K562 (cell line): Measurements from ENCODE around the gene CACNA1I. TPM values are rescaled to one million over a fixed set of nuclear protein-coding genes. Genes with fewer than 3 reads are reported as not detected.

Experiments
- ELF2 ChIP-seq: fragments of 250-450 bp; sonication (Bioruptor Pico); IDR thresholded peaks from 2 replicates; pipeline ENCODE4 v1.5.0; 2021; ENCODE audit warnings: mild to moderate bottlenecking
- HNRNPH1 ChIP-seq: fragments of 200-400 bp; formaldehyde crosslinking; optimal IDR thresholded peaks from 2 replicates; pipeline ENCODE3; 2017; ENCODE audit warnings: low read depth, mild to moderate bottlenecking, low read length, moderate library complexity
- HNRNPLL ChIP-seq: fragments of 200-400 bp; formaldehyde crosslinking; IDR thresholded peaks from 2 replicates; pipeline ENCODE4 v1.6.1; 2017; ENCODE audit warnings: low read length, low read depth, mild to moderate bottlenecking; ENCODE audit not compliant: poor library complexity, severe bottlenecking
- MAZ ChIP-seq, 2 experiments: fragments of 450-650 bp in 1 of 2; sonication (generic) in 1 of 2; formaldehyde crosslinking; IDR thresholded peaks in 1 of 2; conservative IDR thresholded peaks in 1 of 2; 2 replicates each; pipeline versions ENCODE4 v1.4.0 to v1.5.0; 2020; ENCODE audit warnings: mild to moderate bottlenecking in 1 of 2, missing genetic modification reagents in 1 of 2
- MEF2A ChIP-seq: IDR thresholded peaks from 2 replicates; pipeline ENCODE4 v1.6.1; 2011; ENCODE audit warnings: low read depth, mild to moderate bottlenecking, low read length, moderate library complexity; ENCODE audit not compliant: control insufficient read depth
- PHF20 ChIP-seq: fragments of 450-650 bp; IDR thresholded peaks from 2 replicates; pipeline ENCODE4 v1.6.1; 2018; ENCODE audit not compliant: partially characterized antibody
- RBM14 ChIP-seq: fragments of 200-400 bp; formaldehyde crosslinking; IDR thresholded peaks from 2 replicates; pipeline ENCODE4 v1.6.1; 2018; ENCODE audit warnings: low read depth, mild to moderate bottlenecking, low read length, moderate library complexity, borderline replicate concordance; ENCODE audit not compliant: insufficient read depth
- SOX6 ChIP-seq: fragments of 450-650 bp; IDR thresholded peaks from 2 replicates; pipeline ENCODE4 v1.6.1; 2014; ENCODE audit warnings: mild to moderate bottlenecking
- TARDBP ChIP-seq: fragments of 450-650 bp; IDR thresholded peaks from 2 replicates; pipeline ENCODE4 v1.6.1; 2016
- ZBTB8A ChIP-seq: fragments of 450-650 bp; IDR thresholded peaks from 2 replicates; pipeline ENCODE4 v1.6.1; 2018; ENCODE audit warnings: mild to moderate bottlenecking, moderate library complexity; ENCODE audit not compliant: partially characterized antibody
- ZKSCAN1 ChIP-seq: fragments of 150-350 bp; IDR thresholded peaks from 2 replicates; pipeline ENCODE4 v1.6.1; 2016; ENCODE audit warnings: low read depth, low read length
- polyA plus RNA-seq, 8 experiments: library from polyadenylated mRNA; depleted of rRNA in 4 of 8; stranded (reverse) in 5 of 8; unstranded in 3 of 8; fragments of >200 nt; fragmentation: Nextera tagmentation in 2 of 8; fragmentation: Illumina TruSeq in 1 of 8; extraction: Ambion mirVana in 2 of 8; extraction: Trizol in 1 of 8; gene quantifications; 2 replicates each; pipeline versions ENCODE4 v1.2.1 to v1.2.3, GENCODE V29; 2011 to 2014; ENCODE audit warnings: inconsistent platforms in 1 of 8, missing spikeins in 1 of 8
- total RNA-seq, 7 experiments: library from RNA; depleted of rRNA in 6 of 7; stranded (reverse); fragments of >200 nt in 6 of 7; fragmentation: Illumina TruSeq in 2 of 7; extraction: Trizol in 2 of 7; gene quantifications; 2 replicates each; pipeline versions ENCODE4 v1.2.1 to v1.2.3, GENCODE V29; 2011 to 2021; ENCODE audit warnings: low replicate concordance in 1 of 7
- TF ChIP-seq, protein P1 (sequence below), 2 experiments: fragments of 450-650 bp; conservative IDR thresholded peaks; 2 replicates each; pipeline ENCODE4 v1.6.1; 2017; ENCODE audit warnings: mild to moderate bottlenecking in 2 of 2, moderate library complexity in 2 of 2
- TF ChIP-seq, protein P2 (sequence below): sonication (generic); formaldehyde crosslinking; IDR thresholded peaks from 2 replicates; pipeline ENCODE4 v1.8.0; 2022; ENCODE audit warnings: missing genetic modification reagents, mild to moderate bottlenecking, moderate library complexity, borderline replicate concordance
- TF ChIP-seq, protein P3 (sequence below): sonication (generic); formaldehyde crosslinking; IDR thresholded peaks from 2 replicates; pipeline ENCODE4 v1.8.1; 2023; ENCODE audit warnings: mild to moderate bottlenecking, missing genetic modification reagents
- TF ChIP-seq, protein P4 (sequence below): fragments of 450-650 bp; formaldehyde crosslinking; IDR thresholded peaks from 2 replicates; pipeline ENCODE4 v1.4.0; 2022; ENCODE audit warnings: missing genetic modification characterization

Gene CACNA1I
- total and polyA plus RNA-seq, 9 of the 15 experiments (the other 6 are each of a cell fraction or from before 2014, with no cell fraction given) = 0.01 to 0.79 (median 0.32) TPM; not detected in 1

DNA sequence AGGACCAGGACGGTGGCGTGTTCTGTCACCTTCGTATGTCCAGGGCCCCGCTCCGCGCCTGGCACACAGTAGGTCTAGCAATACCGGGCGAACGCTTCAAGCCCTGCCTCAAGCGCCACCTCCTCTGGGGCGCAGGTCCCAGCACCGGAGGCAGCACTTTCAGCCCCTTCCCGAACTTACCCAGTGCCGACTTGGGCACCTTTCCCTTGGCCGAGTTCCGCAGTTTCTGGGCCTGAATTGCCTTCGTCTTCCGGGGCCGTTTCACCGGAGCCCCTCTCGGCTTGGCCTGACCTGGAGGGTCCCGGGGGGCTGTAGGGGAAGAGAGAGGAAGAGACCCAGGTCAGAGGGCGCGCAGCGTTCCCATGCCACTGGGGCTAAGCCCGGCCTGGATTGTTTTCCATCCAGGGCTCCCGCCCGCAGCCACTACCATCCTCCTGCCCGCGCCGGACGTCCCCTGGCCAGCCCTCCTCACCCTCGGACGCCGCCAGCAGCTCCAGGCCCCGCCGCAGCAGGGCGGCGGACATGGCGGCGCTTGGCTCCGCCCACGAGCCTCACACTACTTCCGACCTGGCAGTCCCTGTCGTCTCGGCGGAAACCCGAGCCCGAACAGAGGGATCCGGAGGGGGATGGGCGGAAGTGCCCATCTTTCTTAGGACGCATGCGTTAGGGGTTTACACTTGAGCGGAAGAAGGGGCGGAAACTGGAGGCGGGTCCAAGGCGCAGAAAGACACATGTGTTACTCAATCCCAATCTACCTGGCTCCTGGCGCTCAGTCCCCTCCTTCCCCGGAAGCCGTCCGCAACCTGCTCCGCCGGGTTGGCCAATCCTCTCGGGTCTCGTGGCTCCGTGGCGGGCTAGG, 38.1 kb upstream of the CACNA1I start, which contains the start of gene RPS19BP1 (continued):
- TF ChIP-seq HNRNPLL (peak; percentile 60), MAZ (CRISPR knock-in tag; conservative IDR thresholded peaks at IDR 0.05 in 1 of 2, IDR thresholded peaks at IDR 0.05 in 1 of 2) (peak; percentile 62 to 68; a peak in 3 of 4 replicates), TARDBP (no peak), SOX6 (peak; percentile 20; the same call in 1 of the 2 replicates), ZBTB8A (no peak), MEF2A (no peak), ELF2 (0 out of 2 replicates have a peak, but pooled peaks have one; percentile 74), ZKSCAN1 (peak; percentile 99), HNRNPH1 (no peak), PHF20 (peak; percentile 34), RBM14 (no peak)
- TF ChIP-seq, protein P1, sequence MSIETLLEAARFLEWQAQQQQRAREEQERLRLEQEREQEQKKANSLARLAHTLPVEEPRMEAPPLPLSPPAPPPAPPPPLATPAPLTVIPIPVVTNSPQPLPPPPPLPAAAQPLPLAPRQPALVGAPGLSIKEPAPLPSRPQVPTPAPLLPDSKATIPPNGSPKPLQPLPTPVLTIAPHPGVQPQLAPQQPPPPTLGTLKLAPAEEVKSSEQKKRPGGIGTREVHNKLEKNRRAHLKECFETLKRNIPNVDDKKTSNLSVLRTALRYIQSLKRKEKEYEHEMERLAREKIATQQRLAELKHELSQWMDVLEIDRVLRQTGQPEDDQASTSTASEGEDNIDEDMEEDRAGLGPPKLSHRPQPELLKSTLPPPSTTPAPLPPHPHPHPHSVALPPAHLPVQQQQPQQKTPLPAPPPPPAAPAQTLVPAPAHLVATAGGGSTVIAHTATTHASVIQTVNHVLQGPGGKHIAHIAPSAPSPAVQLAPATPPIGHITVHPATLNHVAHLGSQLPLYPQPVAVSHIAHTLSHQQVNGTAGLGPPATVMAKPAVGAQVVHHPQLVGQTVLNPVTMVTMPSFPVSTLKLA (conservative IDR thresholded peaks at IDR 0.05) = peak; percentile 69 to 83
- TF ChIP-seq, protein P2, sequence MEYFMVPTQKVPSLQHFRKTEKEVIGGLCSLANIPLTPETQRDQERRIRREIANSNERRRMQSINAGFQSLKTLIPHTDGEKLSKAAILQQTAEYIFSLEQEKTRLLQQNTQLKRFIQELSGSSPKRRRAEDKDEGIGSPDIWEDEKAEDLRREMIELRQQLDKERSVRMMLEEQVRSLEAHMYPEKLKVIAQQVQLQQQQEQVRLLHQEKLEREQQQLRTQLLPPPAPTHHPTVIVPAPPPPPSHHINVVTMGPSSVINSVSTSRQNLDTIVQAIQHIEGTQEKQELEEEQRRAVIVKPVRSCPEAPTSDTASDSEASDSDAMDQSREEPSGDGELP (CRISPR knock-in tag) = peak; percentile 79
- TF ChIP-seq, protein P3, sequence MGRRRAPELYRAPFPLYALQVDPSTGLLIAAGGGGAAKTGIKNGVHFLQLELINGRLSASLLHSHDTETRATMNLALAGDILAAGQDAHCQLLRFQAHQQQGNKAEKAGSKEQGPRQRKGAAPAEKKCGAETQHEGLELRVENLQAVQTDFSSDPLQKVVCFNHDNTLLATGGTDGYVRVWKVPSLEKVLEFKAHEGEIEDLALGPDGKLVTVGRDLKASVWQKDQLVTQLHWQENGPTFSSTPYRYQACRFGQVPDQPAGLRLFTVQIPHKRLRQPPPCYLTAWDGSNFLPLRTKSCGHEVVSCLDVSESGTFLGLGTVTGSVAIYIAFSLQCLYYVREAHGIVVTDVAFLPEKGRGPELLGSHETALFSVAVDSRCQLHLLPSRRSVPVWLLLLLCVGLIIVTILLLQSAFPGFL (CRISPR knock-in tag) = no peak
- TF ChIP-seq, protein P4, sequence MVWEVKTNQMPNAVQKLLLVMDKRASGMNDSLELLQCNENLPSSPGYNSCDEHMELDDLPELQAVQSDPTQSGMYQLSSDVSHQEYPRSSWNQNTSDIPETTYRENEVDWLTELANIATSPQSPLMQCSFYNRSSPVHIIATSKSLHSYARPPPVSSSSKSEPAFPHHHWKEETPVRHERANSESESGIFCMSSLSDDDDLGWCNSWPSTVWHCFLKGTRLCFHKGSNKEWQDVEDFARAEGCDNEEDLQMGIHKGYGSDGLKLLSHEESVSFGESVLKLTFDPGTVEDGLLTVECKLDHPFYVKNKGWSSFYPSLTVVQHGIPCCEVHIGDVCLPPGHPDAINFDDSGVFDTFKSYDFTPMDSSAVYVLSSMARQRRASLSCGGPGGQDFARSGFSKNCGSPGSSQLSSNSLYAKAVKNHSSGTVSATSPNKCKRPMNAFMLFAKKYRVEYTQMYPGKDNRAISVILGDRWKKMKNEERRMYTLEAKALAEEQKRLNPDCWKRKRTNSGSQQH (CRISPR knock-in tag) = no peak
